HepG2 (cell line): ENCODE results near the gene ANKRD66. TPM values are rescaled to one million over a fixed set of nuclear protein-coding genes. Genes with fewer than 3 reads are reported as not detected.

ENCODE experiments used
- ATAC-seq: fragments of 200-7000 bp; cut with Tn5 transposase; 3 replicates; pipeline ENCODE4 v1.9.1; 2020; ENCODE audit warnings: mild to moderate bottlenecking, moderate library complexity
- BruUV-seq: library from RNA; stranded (reverse); fragments of 400-500 nt; replicated peaks from 2 replicates; lab custom pipeline; 2021; lab: Mats Ljungman, UMichigan
- CTCF ChIA-PET: fragments of 300-600 bp; formaldehyde crosslinking; extraction: SDS; loops from one replicate; lab custom pipeline; 2021; ENCODE audit warnings: low total read pairs, inconsistent platforms, low intra/inter-chr PET ratio; lab: Yijun Ruan, JAX
- POLR2A ChIA-PET: fragments of 350-600 bp; sonication (Branson Sonifier 250); formaldehyde crosslinking; loops from one replicate; lab custom pipeline; 2020; ENCODE audit warnings: antibody characterized with exemption, inconsistent platforms; lab: Yijun Ruan, JAX
- DNase-seq: peaks from one replicate; pipeline ENCODE4 v3.0.0-alpha.2; 2015; ENCODE audit warnings: low spot score
- FAIRE-seq: peaks from 3 replicates; lab custom pipeline; 2011; peaks lifted over from hg19 to GRCh38; lab: Jason Lieb, UNC
- H2AFZ ChIP-seq: one replicate; pipeline ENCODE4 v1.6.1; 2011; ENCODE audit warnings: low read length, inconsistent platforms
- H3K27ac ChIP-seq: fragments of 300-600 bp; 3 replicates; pipeline ENCODE4 v1.8.0; 2011; ENCODE audit warnings: mixed run types, mild to moderate bottlenecking, mixed read lengths, low read length, inconsistent platforms; ENCODE audit not compliant: insufficient read depth; ENCODE audit errors: extremely low read length
- H3K27me3 ChIP-seq, 2 experiments: fragments of 200-600 bp in 1 of 2; 2 replicates in 1 of 2; 3 replicates in 1 of 2; pipeline versions ENCODE4 v1.6.0 to v1.8.0; 2011; ENCODE audit warnings: low read length in 2 of 2, mild to moderate bottlenecking in 2 of 2, moderate library complexity in 2 of 2, inconsistent platforms in 1 of 2; ENCODE audit not compliant: insufficient read depth in 2 of 2, control insufficient read depth in 1 of 2
- H3K36me3 ChIP-seq, 2 experiments: fragments of 200-600 bp in 1 of 2; replicated peaks in 1 of 2; 2 replicates in 1 of 2; 3 replicates in 1 of 2; pipeline versions ENCODE4 v1.5.1 to v1.8.0; 2011; ENCODE audit warnings: low read length in 2 of 2, inconsistent platforms in 1 of 2; ENCODE audit not compliant: insufficient read depth in 2 of 2, control insufficient read depth in 1 of 2
- H3K4me1 ChIP-seq: 2 replicates; pipeline ENCODE4 v1.5.1; 2012; ENCODE audit warnings: low read length, inconsistent platforms; ENCODE audit not compliant: insufficient read depth
- H3K4me2 ChIP-seq: 2 replicates; pipeline ENCODE4 v1.6.0; 2011; ENCODE audit warnings: low read depth, low read length, inconsistent platforms
- H3K4me3 ChIP-seq, 3 experiments: fragments of 200-600 bp in 1 of 3; sonication (generic), shearing (Covaris generic) in 1 of 3; replicated peaks in 1 of 3; 2 replicates each; pipeline ENCODE4 v1.5.1; 2011 to 2016; ENCODE audit warnings: low read length in 3 of 3, inconsistent platforms in 2 of 3, low read depth in 2 of 3, mild to moderate bottlenecking in 2 of 3, control low read depth in 1 of 3, mixed read lengths in 1 of 3; ENCODE audit not compliant: insufficient read depth in 1 of 3
- H3K79me2 ChIP-seq: one replicate; pipeline ENCODE4 v1.6.1; 2011; ENCODE audit warnings: low read length, inconsistent platforms; ENCODE audit not compliant: insufficient read depth
- H3K9ac ChIP-seq: 2 replicates; pipeline ENCODE4 v1.6.0; 2011; ENCODE audit warnings: mild to moderate bottlenecking, low read depth, low read length, inconsistent platforms; ENCODE audit not compliant: insufficient read depth
- H3K9me3 ChIP-seq: 2 replicates; pipeline ENCODE4 v1.5.1; 2012; ENCODE audit warnings: mild to moderate bottlenecking, low read length
- H4K20me1 ChIP-seq: 2 replicates; pipeline ENCODE4 v1.6.0; 2011; ENCODE audit warnings: inconsistent platforms, mild to moderate bottlenecking, low read length, moderate library complexity; ENCODE audit not compliant: insufficient read depth
- MAZ ChIP-seq, 2 experiments: sonication (generic) in 1 of 2; formaldehyde crosslinking in 1 of 2; IDR thresholded peaks; 2 replicates each; pipeline versions ENCODE4 v1.5.0 to v1.6.1; 2012 to 2020; ENCODE audit warnings: low read depth in 2 of 2, mild to moderate bottlenecking in 2 of 2, borderline replicate concordance in 1 of 2, improper control_type of control experiment in 1 of 2, low read length in 1 of 2, missing genetic modification reagents in 1 of 2, moderate library complexity in 1 of 2
- PBX3 ChIP-seq: sonication (generic); formaldehyde crosslinking; IDR thresholded peaks from 2 replicates; pipeline ENCODE4 v1.8.1; 2023; ENCODE audit warnings: missing genetic modification reagents, inconsistent platforms, borderline replicate concordance
- RERE ChIP-seq: IDR thresholded peaks from 2 replicates; pipeline ENCODE4 v1.6.1; 2016; ENCODE audit warnings: low read depth, missing genetic modification reagents, missing compliant biosample characterization
- SCMH1 ChIP-seq: sonication (generic); formaldehyde crosslinking; IDR thresholded peaks from 2 replicates; pipeline ENCODE4 v1.9.0; 2021; ENCODE audit warnings: missing genetic modification reagents, mild to moderate bottlenecking, borderline replicate concordance
- SOX5 ChIP-seq: IDR thresholded peaks from 2 replicates; pipeline ENCODE4 v1.6.1; 2016; ENCODE audit warnings: borderline replicate concordance
- STAT5B ChIP-seq: sonication (generic); formaldehyde crosslinking; IDR thresholded peaks from 2 replicates; pipeline ENCODE4 v1.4.0; 2020; ENCODE audit warnings: missing genetic modification reagents
- TMF1 ChIP-seq: sonication (generic); formaldehyde crosslinking; IDR thresholded peaks from 2 replicates; pipeline ENCODE4 v1.8.1; 2022; ENCODE audit warnings: low read depth, missing genetic modification reagents
- ZBTB8A ChIP-seq: sonication (generic); formaldehyde crosslinking; IDR thresholded peaks from 2 replicates; pipeline ENCODE4 v1.4.0; 2020; ENCODE audit warnings: mild to moderate bottlenecking, low read depth, missing genetic modification reagents, borderline replicate concordance
- ZFYVE20 ChIP-seq: sonication (generic); formaldehyde crosslinking; IDR thresholded peaks from 2 replicates; pipeline ENCODE4 v1.8.0; 2023; ENCODE audit warnings: low read depth, mild to moderate bottlenecking, moderate library complexity, missing genetic modification reagents, borderline replicate concordance
- ZNF501 ChIP-seq: sonication (generic); formaldehyde crosslinking; IDR thresholded peaks from 2 replicates; pipeline ENCODE4 v1.5.1; 2020; ENCODE audit warnings: mild to moderate bottlenecking, moderate library complexity, missing genetic modification reagents
- WGBS: methylation state at CpG from one replicate; pipeline ENCODE4 v1.1.6; 2017; ENCODE audit warnings: low lambda C conversion rate; 5-methylcytosine and 5-hydroxymethylcytosine counted together
- in situ Hi-C: cut with HindIII; loops from 2 replicates; pipeline ENCODE4 v1.10.0; 2017; ENCODE audit warnings: low pct_unique_long_range_greater_than_20kb; ENCODE audit not compliant: extremely low pct_ligation_motif_present
- intact Hi-C: fragments of 100-400 bp; cut with micrococcal nuclease; formaldehyde crosslinking; loops from one replicate; pipeline ENCODE4 v1.10.0; 2022; ENCODE audit not compliant: unreplicated experiment
- polyA plus RNA-seq, 8 experiments: library from polyadenylated mRNA; depleted of rRNA in 3 of 8; stranded (reverse) in 7 of 8; unstranded in 1 of 8; fragments of >200 nt; fragmentation: Illumina TruSeq in 4 of 8; extraction: Trizol in 4 of 8; gene quantifications; 2 replicates each; pipeline versions ENCODE4 v1.2.1 to v1.2.3, GENCODE V29; 2011 to 2016; ENCODE audit warnings: low read depth in 4 of 8, missing spikeins in 1 of 8, mixed read lengths in 1 of 8; ENCODE audit not compliant: insufficient read depth in 1 of 8
- total RNA-seq, 5 experiments: library from RNA; depleted of rRNA; stranded (reverse); fragments of >200 nt; fragmentation: Illumina TruSeq; extraction: Trizol; gene quantifications; 2 replicates each; pipeline ENCODE4 v1.2.3, GENCODE V29; 2016; ENCODE audit warnings: low read depth in 1 of 5

ANKRD66 gene
- total and polyA plus RNA-seq, 2 of the 13 experiments (the other 11 are each of a cell fraction or from before 2014, with no cell fraction given), result not detected

GRCh38 chr6:46749731-46750130 lies 3.0 kb downstream of the ANKRD66 start (continued):
- no peak for TF ChIP-seq RERE
- TF ChIP-seq ZBTB8A (CRISPR knock-in tag), result no peak

GRCh38 chr6:46751658-46752057 lies 4.9 kb downstream of the ANKRD66 start:
- Histone ChIP-seq H3K36me3 (no peaks in the 10 kb centered on the region), H3K9me3 (no peaks in the 10 kb centered on the region), H3K27me3 (peaks cover 0 to 6% of the 10 kb centered on the region in 2 experiments; a peak in 1 of 5 replicates), H2AFZ (no peak overlapping the region), H3K4me1 (no peaks in the 10 kb centered on the region), H3K27ac (no peak overlapping the region), H4K20me1 (no peaks in the 10 kb centered on the region)
- 22% methylated on average over 3 of the region's 3 CpGs for WGBS
- no TSS peak for BruUV-seq
- POLR2A ChIA-PET, result no interaction called here
- TF ChIP-seq SCMH1 (CRISPR knock-in tag), result no peak
- no peak for TF ChIP-seq MAZ (IDR thresholded peaks at IDR 0.05; ENCODE audit: borderline replicate concordance, low read depth, low read length)
- TF ChIP-seq MAZ (CRISPR knock-in tag; IDR thresholded peaks at IDR 0.05; ENCODE audit: low read depth), result no peak
- TF ChIP-seq PBX3 (CRISPR knock-in tag), result no peak
- TF ChIP-seq STAT5B (CRISPR knock-in tag), result no peak
- TF ChIP-seq ZNF501 (CRISPR knock-in tag), result no peak
- TF ChIP-seq TMF1 (CRISPR knock-in tag), result no peak
- TF ChIP-seq ZFYVE20 (CRISPR knock-in tag), result no peak
- TF ChIP-seq SOX5 (CRISPR knock-in tag), result no peak
- TF ChIP-seq, all 625 proteins: peak for 0
- CTCF ChIA-PET, result no interaction called here
- no peak for FAIRE-seq
- intact Hi-C loops, result no loop called here
- H3K9ac ChIP-seq, result no peak overlapping the region
- no peak overlapping the region for H3K4me2 ChIP-seq
- no peaks in the 10 kb centered on the region for H3K79me2 ChIP-seq
- ATAC-seq, result no peak
- in situ Hi-C loops, result no loop called here
- no peak overlapping the region for H3K4me3 ChIP-seq
- DNase-seq, result no peak
